NK-92 treated with Interleukin-12 subunit alpha and Interleukin-12 subunit beta, amount 100 ng/mL, for 24 hours (cell line): ENCODE measurements around the gene TMEM89.

Source experiments
- DNase-seq: peaks from one replicate; lab custom pipeline; 2025; lab: John Stamatoyannopoulos, UW

Gene TMEM89

GRCh38 chr3:48621461-48621869, at the start of gene TMEM89:
TMEM89 (minus strand) TSS chr3:48621769; CDS start chr3:48621756, 13 bp downstream.
- DNase-seq: no peak

- no peak for DNase-seq
These were observed 43.4 kb upstream of the TMEM89 start for GRCh38 chr3:48664929-48665328.

GRCh38 chr3:48664313-48664644, 42.7 kb upstream of the TMEM89 start:
- DNase-seq: no peak

- DNase-seq: peak; percentile 95
These were observed 42.1 kb upstream of the TMEM89 start for GRCh38 chr3:48663489-48664312.

GRCh38 chr3:48662753-48663488, 41.4 kb upstream of the TMEM89 start, which contains the start of gene CELSR3:
CELSR3 (minus strand) TSS chr3:48662886; CDS start chr3:48662634, 252 bp downstream.
- peak; percentile 65 for DNase-seq

GRCh38 chr3:48662145-48662752, 40.7 kb upstream of the TMEM89 start:
- DNase-seq: no peak

- no peak for DNase-seq
These were observed 40.1 kb upstream of the TMEM89 start for GRCh38 chr3:48661501-48662144.

- DNase-seq: no peak
These were observed 39.3 kb upstream of the TMEM89 start for GRCh38 chr3:48660800-48661400.

GRCh38 chr3:48656841-48657281, 35.3 kb upstream of the TMEM89 start:
- DNase-seq: no peak

GRCh38 chr3:48656061-48656840, 34.7 kb upstream of the TMEM89 start:
- no peak for DNase-seq

- no peak for DNase-seq
These were observed 34.0 kb upstream of the TMEM89 start for GRCh38 chr3:48655606-48656005.

- no peak for DNase-seq
These were observed 33.5 kb upstream of the TMEM89 start for GRCh38 chr3:48655063-48655462.

GRCh38 chr3:48652923-48653715, 31.6 kb upstream of the TMEM89 start:
- DNase-seq: no peak

- no peak for DNase-seq
These were observed 30.2 kb upstream of the TMEM89 start for GRCh38 chr3:48651771-48652170.

GRCh38 chr3:48650723-48651122, 29.2 kb upstream of the TMEM89 start:
- DNase-seq: no peak

GRCh38 chr3:48648188-48648850, 26.8 kb upstream of the TMEM89 start:
- DNase-seq: no peak

- no peak for DNase-seq
These were observed 26.1 kb upstream of the TMEM89 start for GRCh38 chr3:48647714-48648113.

GRCh38 chr3:48644898-48645760, 23.6 kb upstream of the TMEM89 start:
- DNase-seq: no peak

GRCh38 chr3:48642605-48643004, 21.0 kb upstream of the TMEM89 start:
- DNase-seq: no peak
